SK-N-SH (cell line): ENCODE data around the gene ITGB8. TPM values are rescaled to one million over a fixed set of nuclear protein-coding genes. Genes with fewer than 3 reads are reported as not detected.

ENCODE experiments used
- CTCF ChIA-PET: fragments of 300-600, 350-600 bp; formaldehyde crosslinking; extraction: SDS; loops from one replicate; lab custom pipeline; 2021; lab: Yijun Ruan, JAX
- POLR2A ChIA-PET: fragments of 350-600 bp; sonication (Branson Sonifier 250); formaldehyde crosslinking; extraction: SDS; loops from one replicate; lab custom pipeline; 2020; ENCODE audit warnings: antibody characterized with exemption, inconsistent platforms; lab: Yijun Ruan, JAX
- DNase-seq: peaks from one replicate; pipeline ENCODE4 v3.0.0; 2012
- H2AFZ ChIP-seq: fragments of 200-600 bp; sonication (generic); 2 replicates; pipeline ENCODE4 v1.8.1; 2016; ENCODE audit warnings: antibody characterized with exemption, mild to moderate bottlenecking, low read depth
- H3F3A ChIP-seq: fragments of 200-600 bp; sonication (generic); replicated peaks from 2 replicates; pipeline ENCODE3; 2016; ENCODE audit warnings: antibody characterized with exemption, mild to moderate bottlenecking; ENCODE audit not compliant: insufficient read depth
- H3K27ac ChIP-seq, 2 experiments: fragments of 200-500 bp in 1 of 2; fragments of 200-600 bp in 1 of 2; sonication (Bioruptor generic) in 1 of 2; sonication (generic), shearing (Covaris generic) in 1 of 2; 2 replicates each; pipeline versions ENCODE4 v1.5.1 to v1.6.1; 2014 to 2016; ENCODE audit warnings: low read depth in 2 of 2, inconsistent platforms in 1 of 2, low read length in 1 of 2, mild to moderate bottlenecking in 1 of 2, mixed read lengths in 1 of 2
- H3K27me3 ChIP-seq: fragments of 200-600 bp; sonication (generic), shearing (Covaris generic); 2 replicates; pipeline ENCODE4 v1.6.1; 2016; ENCODE audit warnings: mixed run types; ENCODE audit not compliant: insufficient read depth
- H3K36me3 ChIP-seq, 2 experiments: fragments of 200-500 bp in 1 of 2; fragments of 200-600 bp in 1 of 2; sonication (Bioruptor generic) in 1 of 2; sonication (generic) in 1 of 2; replicated peaks in 1 of 2; 2 replicates each; pipeline versions ENCODE3 to v1.5.1; 2014 to 2016; ENCODE audit warnings: low read length in 1 of 2, mild to moderate bottlenecking in 1 of 2; ENCODE audit not compliant: insufficient read depth in 2 of 2, control insufficient read depth in 1 of 2
- H3K4me1 ChIP-seq, 2 experiments: fragments of 200-500 bp in 1 of 2; fragments of 200-600 bp in 1 of 2; sonication (Bioruptor generic) in 1 of 2; sonication (generic), shearing (Covaris generic) in 1 of 2; 2 replicates each; pipeline versions ENCODE4 v1.5.1 to v1.6.1; 2014 to 2016; ENCODE audit warnings: low read depth in 1 of 2, low read length in 1 of 2, mixed run types in 1 of 2; ENCODE audit not compliant: insufficient read depth in 2 of 2, control insufficient read depth in 1 of 2
- H3K4me2 ChIP-seq: fragments of 200-600 bp; sonication (generic), shearing (Covaris generic); 2 replicates; pipeline ENCODE4 v1.6.1; 2017; ENCODE audit warnings: mixed run types
- H3K4me3 ChIP-seq, 2 experiments: fragments of 200-500 bp in 1 of 2; fragments of 200-600 bp in 1 of 2; sonication (Bioruptor generic) in 1 of 2; sonication (generic), shearing (Covaris generic) in 1 of 2; 2 replicates each; pipeline versions ENCODE4 v1.5.1 to v1.8.1; 2014 to 2016; ENCODE audit warnings: low read depth in 2 of 2, inconsistent platforms in 1 of 2, low read length in 1 of 2, mild to moderate bottlenecking in 1 of 2, mixed read lengths in 1 of 2, moderate library complexity in 1 of 2
- H3K79me2 ChIP-seq: fragments of 200-600 bp; sonication (generic); 2 replicates; pipeline ENCODE4 v1.8.1; 2017; ENCODE audit warnings: mild to moderate bottlenecking; ENCODE audit not compliant: insufficient read depth
- H3K9ac ChIP-seq: fragments of 200-600 bp; sonication (generic); 2 replicates; pipeline ENCODE4 v1.6.1; 2017; ENCODE audit warnings: mixed run types
- H3K9me2 ChIP-seq: fragments of 200-600 bp; sonication (generic); 2 replicates; pipeline ENCODE4 v1.6.1; 2017; ENCODE audit warnings: mixed run types
- H3K9me3 ChIP-seq: fragments of 200-600 bp; sonication (generic); 2 replicates; pipeline ENCODE4 v1.6.1; 2017; ENCODE audit warnings: mixed run types, mild to moderate bottlenecking, moderate library complexity
- H4K20me1 ChIP-seq: fragments of 200-600 bp; sonication (generic); 2 replicates; pipeline ENCODE4 v1.6.1; 2017; ENCODE audit warnings: mild to moderate bottlenecking, mixed run types; ENCODE audit not compliant: insufficient read depth
- CHD2 ChIP-seq: fragments of 150-350 bp; IDR thresholded peaks from 2 replicates; pipeline ENCODE4 v1.6.1; 2018; ENCODE audit warnings: low read length; ENCODE audit not compliant: partially characterized antibody
- EZH2phosphoT487 ChIP-seq: fragments of 200-600 bp; sonication (generic); IDR thresholded peaks from 2 replicates; pipeline ENCODE4 v1.6.1; 2017; ENCODE audit warnings: low read depth, mixed run types, mild to moderate bottlenecking, antibody characterized with exemption, moderate library complexity, borderline replicate concordance
- FOXM1 ChIP-seq: IDR thresholded peaks from 2 replicates; pipeline ENCODE4 v1.4.0; 2012; ENCODE audit warnings: low read depth, mild to moderate bottlenecking
- GATA2 ChIP-seq: sonication (generic); formaldehyde crosslinking; IDR thresholded peaks from 2 replicates; pipeline ENCODE4 v1.5.0; 2020; ENCODE audit warnings: mild to moderate bottlenecking, missing genetic modification reagents
- JUND ChIP-seq: IDR thresholded peaks from 2 replicates; pipeline ENCODE4 v1.4.0; 2012
- MEF2A ChIP-seq: IDR thresholded peaks from 2 replicates; pipeline ENCODE4 v1.4.0; 2012; ENCODE audit warnings: low read depth, borderline replicate concordance
- NRF1 ChIP-seq: IDR thresholded peaks from 2 replicates; pipeline ENCODE4 v1.6.1; 2012; ENCODE audit warnings: low read depth, mild to moderate bottlenecking, low read length
- POLR2AphosphoS5 ChIP-seq: IDR thresholded peaks from 2 replicates; pipeline ENCODE4 v1.6.1; 2012; ENCODE audit warnings: low read depth, low read length
- RFX5 ChIP-seq: IDR thresholded peaks from 2 replicates; pipeline ENCODE4 v1.6.1; 2012; ENCODE audit warnings: mild to moderate bottlenecking, improper control_type of control experiment, low read length
- TAF1 ChIP-seq: IDR thresholded peaks from 2 replicates; pipeline ENCODE4 v1.6.1; 2012; ENCODE audit warnings: low read depth, mild to moderate bottlenecking, low read length, moderate library complexity, borderline replicate concordance
- YY1 ChIP-seq: IDR thresholded peaks from 2 replicates; pipeline ENCODE4 v1.4.0; 2012; ENCODE audit warnings: low read depth, mild to moderate bottlenecking
- WGBS: methylation state at CpG from one replicate; pipeline ENCODE4 v1.1.6; 2017; ENCODE audit warnings: low lambda C conversion rate; 5-methylcytosine and 5-hydroxymethylcytosine counted together
- polyA plus RNA-seq, 3 experiments: library from polyadenylated mRNA; depleted of rRNA; stranded (reverse); fragments of >200 nt; gene quantifications; 2 replicates each; pipeline ENCODE4 v1.2.3, GENCODE V29; 2012
- TF ChIP-seq, protein P1 (sequence below): IDR thresholded peaks from 2 replicates; pipeline ENCODE4 v1.4.0; 2012; ENCODE audit warnings: low read depth, borderline replicate concordance
- TF ChIP-seq, protein P2 (sequence below): fragments of 150-350 bp; IDR thresholded peaks from 2 replicates; pipeline ENCODE4 v1.6.1; 2016; ENCODE audit warnings: mild to moderate bottlenecking, low read depth, low read length
- TF ChIP-seq, protein P3 (sequence below): IDR thresholded peaks from 2 replicates; pipeline ENCODE4 v1.4.0; 2012; ENCODE audit warnings: low read depth
- TF ChIP-seq, protein P4 (sequence below): fragments of 150-350 bp; IDR thresholded peaks from 2 replicates; pipeline ENCODE4 v1.6.1; 2017; ENCODE audit warnings: antibody characterized with exemption, low read length, low read depth, borderline replicate concordance

ITGB8 gene
- polyA plus RNA-seq, 1 of the 3 experiments (the other 2 are of a cell fraction) = 0.62 TPM

DNA sequence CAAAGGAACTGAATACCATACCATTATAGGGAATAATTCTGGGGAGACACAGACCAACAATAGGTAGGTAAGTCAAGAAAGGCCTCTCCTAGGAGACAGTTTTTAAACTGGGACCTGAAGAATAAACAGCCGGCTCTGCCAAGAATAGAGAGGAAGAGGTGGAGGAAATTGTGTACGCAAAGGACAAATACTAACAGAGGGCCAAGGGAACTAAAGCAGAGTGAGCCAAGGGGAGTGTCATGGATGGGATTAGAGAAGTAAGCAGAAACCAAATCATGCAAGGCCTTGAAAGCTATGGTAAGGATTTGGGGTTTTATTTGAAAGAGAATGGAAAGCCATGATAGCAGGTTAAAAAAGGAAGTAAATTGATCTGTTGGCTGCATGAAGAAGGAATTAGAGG, 18.1 kb upstream of the ITGB8 start:
- no peak overlapping the region for H3K4me2 ChIP-seq
- no peaks in the 10 kb centered on the region for H3K27me3 ChIP-seq
- no peaks in the 10 kb centered on the region; a peak in 1 of 4 replicates for H3K4me1 ChIP-seq
- H3K9ac ChIP-seq = no peak overlapping the region
- no peak overlapping the region for H2AFZ ChIP-seq
- ChIA-PET POLR2A (no interaction called here), CTCF (interaction anchor here (1.2 to 2.4 kb wide), 9 partner anchors 13 to 559 kb away, joined by 3 to 8 read pairs (median 6); no protein-coding TSS in a partner anchor)
- WGBS = 95% methylated on average over 2 of the region's 2 CpGs
- no peak overlapping the region for H3K27ac ChIP-seq
- H3F3A ChIP-seq = no peaks in the 10 kb centered on the region
- H3K9me2 ChIP-seq = no peaks in the 10 kb centered on the region
- no peaks in the 10 kb centered on the region for H3K79me2 ChIP-seq
- H4K20me1 ChIP-seq = no peaks in the 10 kb centered on the region
- DNase-seq = no peak
- TF ChIP-seq, protein P1, sequence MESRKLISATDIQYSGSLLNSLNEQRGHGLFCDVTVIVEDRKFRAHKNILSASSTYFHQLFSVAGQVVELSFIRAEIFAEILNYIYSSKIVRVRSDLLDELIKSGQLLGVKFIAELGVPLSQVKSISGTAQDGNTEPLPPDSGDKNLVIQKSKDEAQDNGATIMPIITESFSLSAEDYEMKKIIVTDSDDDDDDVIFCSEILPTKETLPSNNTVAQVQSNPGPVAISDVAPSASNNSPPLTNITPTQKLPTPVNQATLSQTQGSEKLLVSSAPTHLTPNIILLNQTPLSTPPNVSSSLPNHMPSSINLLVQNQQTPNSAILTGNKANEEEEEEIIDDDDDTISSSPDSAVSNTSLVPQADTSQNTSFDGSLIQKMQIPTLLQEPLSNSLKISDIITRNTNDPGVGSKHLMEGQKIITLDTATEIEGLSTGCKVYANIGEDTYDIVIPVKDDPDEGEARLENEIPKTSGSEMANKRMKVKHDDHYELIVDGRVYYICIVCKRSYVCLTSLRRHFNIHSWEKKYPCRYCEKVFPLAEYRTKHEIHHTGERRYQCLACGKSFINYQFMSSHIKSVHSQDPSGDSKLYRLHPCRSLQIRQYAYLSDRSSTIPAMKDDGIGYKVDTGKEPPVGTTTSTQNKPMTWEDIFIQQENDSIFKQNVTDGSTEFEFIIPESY = no peak
- H3K4me3 ChIP-seq = no peak overlapping the region
- no peaks in the 10 kb centered on the region for H3K36me3 ChIP-seq
- no peaks in the 10 kb centered on the region for H3K9me3 ChIP-seq

DNA sequence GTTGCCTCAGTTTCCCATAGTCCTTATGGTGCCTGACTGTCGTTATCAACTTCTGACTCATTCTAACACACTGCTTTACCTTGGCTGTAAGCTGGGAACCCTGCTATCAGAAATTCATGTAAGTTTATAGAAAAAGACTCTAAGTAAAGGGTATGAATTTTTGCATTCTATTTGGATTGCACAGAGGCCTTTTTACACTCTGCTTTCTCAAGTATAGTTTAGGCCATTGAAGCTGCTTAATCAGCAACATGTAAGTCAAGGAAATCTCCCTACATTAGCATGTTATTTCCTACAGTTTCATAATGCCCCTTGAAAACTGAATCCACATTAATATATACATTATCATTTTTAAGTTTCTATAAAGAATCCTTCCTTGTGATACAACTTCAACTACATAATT, 17.1 kb upstream of the ITGB8 start:
- Histone ChIP-seq H3K36me3 (no peaks in the 10 kb centered on the region), H3K27me3 (no peaks in the 10 kb centered on the region), H3F3A (no peaks in the 10 kb centered on the region), H3K9me3 (no peaks in the 10 kb centered on the region), H3K9me2 (no peaks in the 10 kb centered on the region), H3K4me2 (no peak overlapping the region), H3K9ac (no peak overlapping the region), H3K4me3 (no peak overlapping the region), H4K20me1 (no peaks in the 10 kb centered on the region), H3K4me1 (no peaks in the 10 kb centered on the region; a peak in 1 of 4 replicates), H3K79me2 (no peaks in the 10 kb centered on the region), H2AFZ (no peak overlapping the region), H3K27ac (no peak overlapping the region)
- 92% methylated on average over 1 of the region's 1 CpG for WGBS
- POLR2A ChIA-PET = no interaction called here
- CTCF ChIA-PET = interaction anchor here (0.5 to 1.7 kb wide), 7 partner anchors 9 to 559 kb away, joined by 3 to 8 read pairs (median 4); no protein-coding TSS in a partner anchor
- TF ChIP-seq MEF2A (no peak), TAF1 (no peak), FOXM1 (no peak)
- TF ChIP-seq, protein P2, sequence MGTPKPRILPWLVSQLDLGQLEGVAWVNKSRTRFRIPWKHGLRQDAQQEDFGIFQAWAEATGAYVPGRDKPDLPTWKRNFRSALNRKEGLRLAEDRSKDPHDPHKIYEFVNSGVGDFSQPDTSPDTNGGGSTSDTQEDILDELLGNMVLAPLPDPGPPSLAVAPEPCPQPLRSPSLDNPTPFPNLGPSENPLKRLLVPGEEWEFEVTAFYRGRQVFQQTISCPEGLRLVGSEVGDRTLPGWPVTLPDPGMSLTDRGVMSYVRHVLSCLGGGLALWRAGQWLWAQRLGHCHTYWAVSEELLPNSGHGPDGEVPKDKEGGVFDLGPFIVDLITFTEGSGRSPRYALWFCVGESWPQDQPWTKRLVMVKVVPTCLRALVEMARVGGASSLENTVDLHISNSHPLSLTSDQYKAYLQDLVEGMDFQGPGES = no peak
- TF ChIP-seq, protein P3, sequence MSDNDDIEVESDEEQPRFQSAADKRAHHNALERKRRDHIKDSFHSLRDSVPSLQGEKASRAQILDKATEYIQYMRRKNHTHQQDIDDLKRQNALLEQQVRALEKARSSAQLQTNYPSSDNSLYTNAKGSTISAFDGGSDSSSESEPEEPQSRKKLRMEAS = no peak
- DNase-seq = no peak

DNA sequence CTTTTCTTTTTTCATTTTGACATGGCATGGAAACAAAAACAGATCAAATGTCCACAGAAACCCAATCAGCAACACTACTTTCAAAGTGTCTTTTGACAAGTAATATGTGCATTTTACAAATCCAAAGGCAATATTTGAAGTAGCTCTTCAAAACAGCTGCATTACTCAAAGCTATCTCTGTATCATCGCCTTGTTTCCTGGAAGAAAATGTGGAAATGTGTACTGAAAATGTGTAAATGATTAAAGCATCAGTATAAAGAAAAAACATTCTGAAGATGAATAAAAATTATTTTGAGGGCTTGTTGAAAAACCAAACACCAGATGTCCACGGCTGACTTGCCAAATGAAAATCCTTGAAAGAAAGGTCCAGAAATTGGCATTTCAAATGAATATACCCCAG, 16.5 kb upstream of the ITGB8 start:
- no peak overlapping the region for H2AFZ ChIP-seq
- H3K4me3 ChIP-seq = no peak overlapping the region
- no peaks in the 10 kb centered on the region for H3K27me3 ChIP-seq
- DNase-seq = no peak
- H3K79me2 ChIP-seq = no peaks in the 10 kb centered on the region
- H4K20me1 ChIP-seq = no peaks in the 10 kb centered on the region
- H3K36me3 ChIP-seq = no peaks in the 10 kb centered on the region
- H3F3A ChIP-seq = no peaks in the 10 kb centered on the region
- CTCF ChIA-PET = interaction anchor here (0.5 to 1.6 kb wide), 5 partner anchors 13 to 559 kb away, joined by 3 to 8 read pairs (median 5); no protein-coding TSS in a partner anchor
- 71% methylated on average over 2 of the region's 2 CpGs for WGBS
- POLR2A ChIA-PET = no interaction called here
- H3K27ac ChIP-seq = no peak overlapping the region
- H3K4me1 ChIP-seq = no peaks in the 10 kb centered on the region; a peak in 1 of 4 replicates
- no peak overlapping the region for H3K4me2 ChIP-seq
- H3K9me2 ChIP-seq = no peaks in the 10 kb centered on the region
- H3K9ac ChIP-seq = no peak overlapping the region
- H3K9me3 ChIP-seq = no peaks in the 10 kb centered on the region
- TF ChIP-seq POLR2AphosphoS5 = no peak
- no peak for TF ChIP-seq RFX5
- no peak for TF ChIP-seq YY1
- TF ChIP-seq, protein P4, sequence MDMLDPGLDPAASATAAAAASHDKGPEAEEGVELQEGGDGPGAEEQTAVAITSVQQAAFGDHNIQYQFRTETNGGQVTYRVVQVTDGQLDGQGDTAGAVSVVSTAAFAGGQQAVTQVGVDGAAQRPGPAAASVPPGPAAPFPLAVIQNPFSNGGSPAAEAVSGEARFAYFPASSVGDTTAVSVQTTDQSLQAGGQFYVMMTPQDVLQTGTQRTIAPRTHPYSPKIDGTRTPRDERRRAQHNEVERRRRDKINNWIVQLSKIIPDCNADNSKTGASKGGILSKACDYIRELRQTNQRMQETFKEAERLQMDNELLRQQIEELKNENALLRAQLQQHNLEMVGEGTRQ = no peak
- TF ChIP-seq GATA2 (CRISPR knock-in tag) = no peak
- no peak for TF ChIP-seq NRF1
- TF ChIP-seq CHD2 = no peak
- TF ChIP-seq, protein P3 = no peak
- no peak for TF ChIP-seq JUND
- TF ChIP-seq EZH2phosphoT487 = no peak
